Keratinocyte (primary cell): ENCODE measurements around the gene PKNOX2.

Experiments used
- CTCF ChIP-seq, 3 experiments: IDR thresholded peaks in 1 of 3; conservative IDR thresholded peaks in 1 of 3; optimal IDR thresholded peaks in 1 of 3; 2 replicates in 2 of 3; 3 replicates in 1 of 3; pipeline versions ENCODE3 to v1.5.1; 2011; ENCODE audit warnings: low read length in 3 of 3, mild to moderate bottlenecking in 3 of 3, moderate library complexity in 2 of 3, control low read depth in 1 of 3, inconsistent platforms in 1 of 3; ENCODE audit not compliant: insufficient read depth in 2 of 3; ENCODE audit errors: extremely low read depth in 1 of 3
- EZH2 ChIP-seq: IDR thresholded peaks from one replicate; pipeline ENCODE4 v1.6.1; 2012; ENCODE audit warnings: inconsistent platforms, mild to moderate bottlenecking, low read length, moderate library complexity

DNA sequence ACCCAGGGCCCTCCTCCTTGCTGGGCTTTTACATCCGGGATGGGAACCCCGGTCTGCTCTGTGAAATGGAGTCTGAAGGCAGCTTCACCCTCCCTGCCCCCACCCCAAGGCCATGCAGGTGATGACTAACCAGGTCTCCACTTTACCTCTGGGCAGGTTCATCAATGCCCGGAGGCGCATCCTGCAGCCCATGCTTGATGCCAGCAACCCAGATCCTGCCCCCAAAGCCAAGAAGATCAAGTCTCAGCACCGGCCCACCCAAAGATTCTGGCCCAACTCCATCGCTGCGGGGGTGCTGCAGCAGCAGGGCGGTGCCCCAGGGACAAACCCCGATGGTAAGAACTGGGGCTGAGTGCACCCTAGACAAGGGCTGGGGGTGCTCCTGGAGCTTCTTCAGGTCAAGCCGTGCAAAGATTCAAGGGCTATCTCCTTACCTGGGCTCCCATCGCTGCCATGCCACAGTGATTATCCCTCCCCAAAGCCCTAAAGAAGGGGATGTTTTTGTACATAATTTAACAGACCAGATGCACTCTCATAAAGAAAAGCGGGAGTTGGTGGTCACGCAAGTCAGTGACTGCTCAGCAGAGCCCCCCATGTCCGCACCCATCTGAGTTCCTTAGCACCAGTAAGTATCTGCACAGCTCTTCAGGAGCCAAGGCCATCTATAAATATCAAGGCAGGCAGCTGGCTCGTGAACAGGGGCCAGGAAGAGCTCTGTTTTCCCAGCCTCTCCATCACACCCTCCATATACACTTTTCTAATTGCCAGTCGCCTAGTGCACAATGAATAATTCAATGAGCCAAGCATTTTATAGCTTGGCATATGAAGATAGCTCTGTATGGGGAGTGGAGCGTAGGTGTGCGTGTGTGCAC lies 265.5 kb downstream of the PKNOX2 start:
- TF ChIP-seq CTCF (optimal IDR thresholded peaks at IDR 0.05 in 1 of 3, IDR thresholded peaks at IDR 0.05 in 1 of 3, conservative IDR thresholded peaks at IDR 0.05 in 1 of 3; ENCODE audit: extremely low read depth in 1 of 3, insufficient read depth in 2 of 3, low read length in 3 of 3), result no peak
- TF ChIP-seq EZH2, result no peak
